Skeletal muscle satellite cell (primary cell): Measurements from ENCODE around the gene THBS4.
A peak's percentile ranks its signal among the peaks of the same experiment; 100 is the strongest.

ENCODE experiments used
- H3K27me3 ChIP-seq: 2 replicates; pipeline ENCODE4 v1.7.0; 2013; ENCODE audit warnings: low read length; ENCODE audit not compliant: control insufficient read depth, insufficient read depth
- H3K36me3 ChIP-seq: 2 replicates; pipeline ENCODE4 v1.7.0; 2013; ENCODE audit warnings: mild to moderate bottlenecking, control low read depth, low read length; ENCODE audit not compliant: insufficient read depth
- H3K4me1 ChIP-seq: 2 replicates; pipeline ENCODE4 v1.7.0; 2013; ENCODE audit warnings: low read length; ENCODE audit not compliant: control insufficient read depth, insufficient read depth
- H3K4me2 ChIP-seq: 2 replicates; pipeline ENCODE4 v1.7.0; 2013; ENCODE audit warnings: mild to moderate bottlenecking, low read length
- H3K4me3 ChIP-seq: 2 replicates; pipeline ENCODE4 v1.7.0; 2013; ENCODE audit warnings: low read length
- H3K9ac ChIP-seq: 2 replicates; pipeline ENCODE4 v1.7.0; 2013; ENCODE audit warnings: mild to moderate bottlenecking, low read depth, low read length, moderate library complexity
- H3K9me3 ChIP-seq: replicated peaks from 2 replicates; pipeline ENCODE4 v1.7.0; 2013; ENCODE audit warnings: mild to moderate bottlenecking, control low read depth, low read length

THBS4 gene

GRCh38 chr5:80026841-80027240 lies 8.3 kb upstream of the THBS4 start:
- no peak overlapping the region for H3K9ac ChIP-seq
- no peak overlapping the region for H3K4me2 ChIP-seq
- H3K9me3 ChIP-seq, result no peaks in the 10 kb centered on the region
- no peak overlapping the region for H3K4me3 ChIP-seq
- no peaks in the 10 kb centered on the region for H3K27me3 ChIP-seq
- no peaks in the 10 kb centered on the region for H3K36me3 ChIP-seq
- H3K4me1 ChIP-seq, result no peaks in the 10 kb centered on the region

- Histone ChIP-seq H3K27me3 (peaks cover 36% of the 10 kb centered on the region), H3K4me3 (no peak overlapping the region), H3K9ac (no peak overlapping the region), H3K36me3 (no peaks in the 10 kb centered on the region), H3K4me1 (no peaks in the 10 kb centered on the region), H3K4me2 (no peak overlapping the region), H3K9me3 (no peaks in the 10 kb centered on the region)
These were observed 4.0 kb upstream of the THBS4 start for GRCh38 chr5:80031109-80031508.

- no peak overlapping the region for H3K4me2 ChIP-seq
- H3K36me3 ChIP-seq, result no peaks in the 10 kb centered on the region
- no peaks in the 10 kb centered on the region for H3K9me3 ChIP-seq
- no peak overlapping the region for H3K9ac ChIP-seq
- H3K4me1 ChIP-seq, result no peaks in the 10 kb centered on the region
- peaks cover 59% of the 10 kb centered on the region for H3K27me3 ChIP-seq
- no peak overlapping the region for H3K4me3 ChIP-seq
These were observed 1.6 kb upstream of the THBS4 start for GRCh38 chr5:80033513-80033912.

- peak overlapping the region; percentile 31 for H3K4me2 ChIP-seq
- H3K4me3 ChIP-seq, result no peak overlapping the region
- H3K4me1 ChIP-seq, result no peaks in the 10 kb centered on the region
- H3K9me3 ChIP-seq, result no peaks in the 10 kb centered on the region
- H3K36me3 ChIP-seq, result no peaks in the 10 kb centered on the region
- H3K9ac ChIP-seq, result no peak overlapping the region
- H3K27me3 ChIP-seq, result peaks cover 67% of the 10 kb centered on the region
These were observed 589 bp upstream of the THBS4 start for GRCh38 chr5:80034559-80034958.

- Histone ChIP-seq H3K4me2 (peak overlapping the region; percentile 58), H3K9me3 (no peaks in the 10 kb centered on the region), H3K27me3 (peaks cover 78% of the 10 kb centered on the region), H3K4me3 (no peak overlapping the region), H3K9ac (no peak overlapping the region), H3K36me3 (no peaks in the 10 kb centered on the region), H3K4me1 (no peaks in the 10 kb centered on the region)
These were observed 691 bp downstream of the THBS4 start for GRCh38 chr5:80035839-80036238.

- H3K27me3 ChIP-seq, result peaks cover 82% of the 10 kb centered on the region
- no peak overlapping the region for H3K4me2 ChIP-seq
- H3K9me3 ChIP-seq, result no peaks in the 10 kb centered on the region
- H3K4me3 ChIP-seq, result no peak overlapping the region
- no peaks in the 10 kb centered on the region for H3K4me1 ChIP-seq
- no peaks in the 10 kb centered on the region for H3K36me3 ChIP-seq
- no peak overlapping the region for H3K9ac ChIP-seq
These were observed 1.5 kb downstream of the THBS4 start for GRCh38 chr5:80036615-80037014.

GRCh38 chr5:80037366-80037765 lies 2.2 kb downstream of the THBS4 start:
- peaks cover 87% of the 10 kb centered on the region for H3K27me3 ChIP-seq

GRCh38 chr5:80039650-80040049 lies 4.5 kb downstream of the THBS4 start:
- no peaks in the 10 kb centered on the region for H3K9me3 ChIP-seq
- H3K9ac ChIP-seq, result no peak overlapping the region
- H3K4me3 ChIP-seq, result no peak overlapping the region
- no peaks in the 10 kb centered on the region for H3K4me1 ChIP-seq
- peaks cover 69% of the 10 kb centered on the region for H3K27me3 ChIP-seq
- H3K4me2 ChIP-seq, result no peak overlapping the region
- H3K36me3 ChIP-seq, result no peaks in the 10 kb centered on the region

More at GRCh38 chr5:80037366-80037765, 2.2 kb downstream of the THBS4 start:
- H3K4me2 ChIP-seq, result no peak overlapping the region
- no peaks in the 10 kb centered on the region for H3K4me1 ChIP-seq
- no peak overlapping the region for H3K9ac ChIP-seq
- no peaks in the 10 kb centered on the region for H3K36me3 ChIP-seq
- H3K9me3 ChIP-seq, result no peaks in the 10 kb centered on the region
- no peak overlapping the region for H3K4me3 ChIP-seq

- H3K4me1 ChIP-seq, result no peaks in the 10 kb centered on the region
- H3K36me3 ChIP-seq, result no peaks in the 10 kb centered on the region
- no peak overlapping the region for H3K4me2 ChIP-seq
- H3K9ac ChIP-seq, result no peak overlapping the region
- peaks cover 53% of the 10 kb centered on the region for H3K27me3 ChIP-seq
- H3K9me3 ChIP-seq, result no peaks in the 10 kb centered on the region
- H3K4me3 ChIP-seq, result no peak overlapping the region
These were observed 6.4 kb downstream of the THBS4 start for GRCh38 chr5:80041527-80041926.

GRCh38 chr5:80042330-80042729 lies 7.2 kb downstream of the THBS4 start:
- no peaks in the 10 kb centered on the region for H3K9me3 ChIP-seq
- no peaks in the 10 kb centered on the region for H3K36me3 ChIP-seq
- peaks cover 45% of the 10 kb centered on the region for H3K27me3 ChIP-seq
- no peak overlapping the region for H3K4me2 ChIP-seq
- H3K4me3 ChIP-seq, result no peak overlapping the region
- H3K4me1 ChIP-seq, result no peaks in the 10 kb centered on the region
- H3K9ac ChIP-seq, result no peak overlapping the region

GRCh38 chr5:80043187-80043586 lies 8.0 kb downstream of the THBS4 start:
- Histone ChIP-seq H3K36me3 (no peaks in the 10 kb centered on the region), H3K4me2 (no peak overlapping the region), H3K4me1 (no peaks in the 10 kb centered on the region), H3K4me3 (no peak overlapping the region), H3K27me3 (peaks cover 37% of the 10 kb centered on the region), H3K9ac (no peak overlapping the region), H3K9me3 (no peaks in the 10 kb centered on the region)

- peaks cover 11% of the 10 kb centered on the region for H3K27me3 ChIP-seq
- no peak overlapping the region for H3K4me2 ChIP-seq
- H3K9ac ChIP-seq, result no peak overlapping the region
- H3K4me1 ChIP-seq, result no peaks in the 10 kb centered on the region
- no peaks in the 10 kb centered on the region for H3K36me3 ChIP-seq
- no peak overlapping the region for H3K4me3 ChIP-seq
- no peaks in the 10 kb centered on the region for H3K9me3 ChIP-seq
These were observed 13.1 kb downstream of the THBS4 start for GRCh38 chr5:80048084-80048780.
